Measurements from ENCODE around the gene ZNF771. TPM values are rescaled to one million over a fixed set of nuclear protein-coding genes. Genes with fewer than 3 reads are reported as not detected.

ZNF771 gene
- total RNA-seq, 2 experiments from 2014 or later, result 0.80 to 1.2 TPM

- Mint-ChIP-seq H3K27me3 (no peaks in the 10 kb centered on the region), H3K4me1 (ENCODE audit: low read depth) (peaks cover 39% of the 10 kb centered on the region), H3K36me3 (ENCODE audit: low read depth) (peaks cover 26% of the 10 kb centered on the region), H3K27ac (peak overlapping the region; percentile 56), H3K9me3 (no peaks in the 10 kb centered on the region), H3K4me3 (peak overlapping the region; percentile 96)
- TF ChIP-seq CTCF (IDR thresholded peaks at IDR 0.05), result no peak
- Histone ChIP-seq H3K4me1 (ENCODE audit: insufficient read depth, low read length) (peaks cover 32% of the 10 kb centered on the region), H3K27me3 (ENCODE audit: control insufficient read depth in 1 of 2, insufficient read depth in 2 of 2, low read length in 2 of 2) (no peaks in the 10 kb centered on the region), H3K27ac (ENCODE audit: low read depth in 1 of 2, low read length in 2 of 2) (peak overlapping the region; percentile 76 to 88), H3K4me3 (ENCODE audit: low read length) (peak overlapping the region; percentile 83), H3K9me3 (ENCODE audit: control insufficient read depth in 1 of 2, insufficient read depth in 1 of 2, low read length in 2 of 2) (no peaks in the 10 kb centered on the region), H3K36me3 (ENCODE audit: insufficient read depth, low read length) (peaks cover 10% of the 10 kb centered on the region)
- ATAC-seq (ENCODE audit: poor library complexity), result no peak
- CTCF ChIA-PET, result interaction anchor here (0.9 to 1.6 kb wide), 4 partner anchors 15 to 78 kb away, joined by 3 to 8 read pairs (median 4); partner anchors contain the start of gene DCTPP1
- POLR2A ChIA-PET, result interaction anchor here (0.6 to 4.5 kb wide), 11 partner anchors 9 to 213 kb away, joined by 3 to 25 read pairs (median 5); partner anchors contain the start of genes DCTPP1, FBRS, ITGAL and ZNF764
- intact Hi-C loops (cut with DNase I, micrococcal nuclease), result loop anchor here (1.0 to 5.0 kb wide), 6 partner anchors 14 to 187 kb away; partner anchors contain the start of genes DCTPP1 (in 2 of the 2) and ZNF764 (in 1 of the 2)
- DNase-seq, result no peak
Measured at GRCh38 chr16:30445149-30445407, 37.7 kb downstream of the ZNF771 start.

- Mint-ChIP-seq H3K4me3 (peak within 1 kb of the TSS; percentile 96), H3K27ac (peak within 1 kb of the TSS; percentile 89), H3K36me3 (ENCODE audit: low read depth) (peaks cover 26% of the 10 kb centered on the region), H3K9me3 (no peaks in the 10 kb centered on the region), H3K4me1 (ENCODE audit: low read depth) (peaks cover 44% of the 10 kb centered on the region), H3K27me3 (no peaks in the 10 kb centered on the region)
- H3K9me3 ChIP-seq (ENCODE audit: control insufficient read depth in 1 of 2, insufficient read depth in 1 of 2, low read length in 2 of 2), result no peaks in the 10 kb centered on the region
- DNase-seq (peak; percentile 93 to 98 (median 96)), ATAC-seq (ENCODE audit: poor library complexity) (peak; percentile 97)
- no peaks in the 10 kb centered on the region for H3K27me3 ChIP-seq (ENCODE audit: control insufficient read depth in 1 of 2, insufficient read depth in 2 of 2, low read length in 2 of 2)
- TF ChIP-seq CTCF (IDR thresholded peaks at IDR 0.05), result peak; percentile 16
- H3K27ac ChIP-seq (ENCODE audit: low read depth in 1 of 2, low read length in 2 of 2), result peak within 1 kb of the TSS; percentile 76 to 88
- intact Hi-C loops (cut with DNase I, micrococcal nuclease), result loop anchor here (1.0 to 5.0 kb wide), 8 partner anchors 15 to 187 kb away; partner anchors contain the start of genes DCTPP1 (in 2 of the 2), ITGAL (in 1 of the 2), ZNF747 (in 1 of the 2) and ZNF764 (in 1 of the 2)
- peak within 1 kb of the TSS; percentile 83 for H3K4me3 ChIP-seq (ENCODE audit: low read length)
- peaks cover 37% of the 10 kb centered on the region for H3K4me1 ChIP-seq (ENCODE audit: insufficient read depth, low read length)
- H3K36me3 ChIP-seq (ENCODE audit: insufficient read depth, low read length), result peaks cover 10% of the 10 kb centered on the region
- POLR2A ChIA-PET, result interaction anchor here (0.6 to 4.5 kb wide), 11 partner anchors 10 to 213 kb away, joined by 3 to 25 read pairs (median 7); partner anchors contain the start of genes DCTPP1, FBRS, ITGAL and ZNF764
- CTCF ChIA-PET, result interaction anchor here (0.9 to 1.5 kb wide), 4 partner anchors 16 to 90 kb away, joined by 3 to 8 read pairs (median 4); partner anchors contain the start of gene DCTPP1
Measured at GRCh38 chr16:30445408-30446202, 38.2 kb downstream of the ZNF771 start, which contains the start of gene SEPHS2. TSS of gene SEPHS2 (minus strand) at chr16:30445874. CDS start at chr16:30445727, 147 bp downstream.

- H3K36me3 ChIP-seq (ENCODE audit: insufficient read depth, low read length), result peaks cover 10% of the 10 kb centered on the region
- DNase-seq (no peak), ATAC-seq (ENCODE audit: poor library complexity) (no peak)
- no peak for TF ChIP-seq CTCF (IDR thresholded peaks at IDR 0.05)
- no peaks in the 10 kb centered on the region for H3K27me3 Mint-ChIP-seq
- H3K9me3 Mint-ChIP-seq, result no peaks in the 10 kb centered on the region
- H3K4me1 Mint-ChIP-seq (ENCODE audit: low read depth), result peaks cover 50% of the 10 kb centered on the region
- H3K4me3 Mint-ChIP-seq, result peak overlapping the region; percentile 96
- peak overlapping the region; percentile 83 for H3K4me3 ChIP-seq (ENCODE audit: low read length)
- ChIA-PET POLR2A (interaction anchor here (0.8 to 4.5 kb wide), 6 partner anchors 12 to 34 kb away, joined by 3 to 25 read pairs (median 8); partner anchors contain the start of genes DCTPP1 and ITGAL), CTCF (interaction anchor here (0.6 to 1.5 kb wide), 3 partner anchors 16 to 89 kb away, joined by 3 to 8 read pairs (median 5); partner anchors contain the start of gene DCTPP1)
- peaks cover 42% of the 10 kb centered on the region for H3K4me1 ChIP-seq (ENCODE audit: insufficient read depth, low read length)
- H3K9me3 ChIP-seq (ENCODE audit: control insufficient read depth in 1 of 2, insufficient read depth in 1 of 2, low read length in 2 of 2), result no peaks in the 10 kb centered on the region
- peak overlapping the region in 1 of 2 donors; percentile 88 for H3K27ac ChIP-seq (ENCODE audit: low read depth in 1 of 2, low read length in 2 of 2)
- H3K27me3 ChIP-seq (ENCODE audit: control insufficient read depth in 1 of 2, insufficient read depth in 2 of 2, low read length in 2 of 2), result no peaks in the 10 kb centered on the region
- peak overlapping the region; percentile 89 for H3K27ac Mint-ChIP-seq
- intact Hi-C loops (cut with DNase I, micrococcal nuclease), result loop anchor here (2.0 to 5.0 kb wide), 6 partner anchors 27 to 186 kb away; partner anchors contain the start of genes ITGAL (in 1 of the 2), ZNF747 (in 1 of the 2) and ZNF764 (in 1 of the 2)
- H3K36me3 Mint-ChIP-seq (ENCODE audit: low read depth), result peaks cover 26% of the 10 kb centered on the region
Measured at GRCh38 chr16:30446203-30446595, 38.8 kb downstream of the ZNF771 start.
